Fibroblast of lung (primary cell): ENCODE measurements around the gene DOLK. TPM values are rescaled to one million over a fixed set of nuclear protein-coding genes. Genes with fewer than 3 reads are reported as not detected.

Experiments used
- DNase-seq, 2 donors: peaks; one replicate each; pipeline versions ENCODE4 v3.0.0 to v3.0.0-alpha.2; 2010; ENCODE audit warnings: low read depth in 2 of 2
- H2AFZ ChIP-seq: 2 replicates; pipeline ENCODE4 v1.5.1; 2012; ENCODE audit warnings: low read length, control low read depth, inconsistent platforms
- H3K27ac ChIP-seq: 2 replicates; pipeline ENCODE4 v1.5.1; 2011; ENCODE audit warnings: low read length, control low read depth; ENCODE audit not compliant: insufficient read depth
- H3K27me3 ChIP-seq: 2 replicates; pipeline ENCODE4 v1.5.1; 2011; ENCODE audit warnings: mild to moderate bottlenecking, low read length; ENCODE audit not compliant: control insufficient read depth, insufficient read depth
- H3K36me3 ChIP-seq: 2 replicates; pipeline ENCODE4 v1.5.1; 2011; ENCODE audit warnings: low read length; ENCODE audit not compliant: control insufficient read depth, insufficient read depth
- H3K4me1 ChIP-seq: 2 replicates; pipeline ENCODE4 v1.5.1; 2011; ENCODE audit warnings: low read length; ENCODE audit not compliant: control insufficient read depth, insufficient read depth; ENCODE audit errors: extremely low read depth
- H3K4me2 ChIP-seq: 2 replicates; pipeline ENCODE4 v1.5.1; 2011; ENCODE audit warnings: low read length, control low read depth; ENCODE audit not compliant: insufficient read depth; ENCODE audit errors: extremely low read depth
- H3K4me3 ChIP-seq, 4 experiments: fragments of 200-600 bp in 1 of 4; sonication (generic) in 1 of 4; replicated peaks in 1 of 4; 2 replicates each; pipeline ENCODE4 v1.5.1; 2011 to 2016; ENCODE audit warnings: low read length in 4 of 4, low read depth in 3 of 4, mild to moderate bottlenecking in 3 of 4, control low read depth in 2 of 4, inconsistent platforms in 1 of 4, mixed read lengths in 1 of 4; ENCODE audit not compliant: insufficient read depth in 1 of 4; ENCODE audit errors: control extremely low read depth in 1 of 4
- H3K79me2 ChIP-seq: 2 replicates; pipeline ENCODE4 v1.5.1; 2012; ENCODE audit warnings: mild to moderate bottlenecking, low read length, inconsistent platforms; ENCODE audit not compliant: control insufficient read depth, insufficient read depth
- H3K9ac ChIP-seq: 2 replicates; pipeline ENCODE4 v1.5.1; 2011; ENCODE audit warnings: mild to moderate bottlenecking, low read length, control low read depth; ENCODE audit not compliant: insufficient read depth
- H3K9me3 ChIP-seq: 2 replicates; pipeline ENCODE4 v1.5.1; 2012; ENCODE audit warnings: low read depth, low read length; ENCODE audit not compliant: control insufficient read depth, insufficient read depth
- H4K20me1 ChIP-seq: 2 replicates; pipeline ENCODE4 v1.5.1; 2011; ENCODE audit warnings: low read length; ENCODE audit not compliant: control insufficient read depth, insufficient read depth; ENCODE audit errors: extremely low read depth
- EZH2 ChIP-seq: IDR thresholded peaks from 2 replicates; pipeline ENCODE4 v1.5.1; 2012; ENCODE audit warnings: low read length, control low read depth, mild to moderate bottlenecking; ENCODE audit errors: missing control alignments
- polyA plus RNA-seq, 2 donors: library from polyadenylated mRNA; depleted of rRNA in 1 of 2; stranded (reverse) in 1 of 2; unstranded in 1 of 2; fragments of >200 nt; gene quantifications; 2 replicates each; pipeline ENCODE4 v1.2.1, GENCODE V29; 2011 to 2012; ENCODE audit warnings: missing spikeins in 1 of 2
- total RNA-seq: library from RNA; depleted of rRNA; stranded (reverse); fragments of >200 nt; gene quantifications from 2 replicates; pipeline ENCODE4 v1.2.1, GENCODE V29; 2014
- TF ChIP-seq, protein P1 (sequence below), 2 donors: IDR thresholded peaks in 1 of 2; conservative IDR thresholded peaks in 1 of 2; 1 replicate in 1 of 2; 2 replicates in 1 of 2; pipeline ENCODE4 v1.5.1; 2011 to 2012; ENCODE audit warnings: low read length in 2 of 2, control low read depth in 1 of 2, inconsistent platforms in 1 of 2, low read depth in 1 of 2, mild to moderate bottlenecking in 1 of 2

DOLK gene
- total and polyA plus RNA-seq, 2 donors (not counting 1 experiment from before 2014, with no cell fraction given) = 29.9 to 31.4 TPM

DNA sequence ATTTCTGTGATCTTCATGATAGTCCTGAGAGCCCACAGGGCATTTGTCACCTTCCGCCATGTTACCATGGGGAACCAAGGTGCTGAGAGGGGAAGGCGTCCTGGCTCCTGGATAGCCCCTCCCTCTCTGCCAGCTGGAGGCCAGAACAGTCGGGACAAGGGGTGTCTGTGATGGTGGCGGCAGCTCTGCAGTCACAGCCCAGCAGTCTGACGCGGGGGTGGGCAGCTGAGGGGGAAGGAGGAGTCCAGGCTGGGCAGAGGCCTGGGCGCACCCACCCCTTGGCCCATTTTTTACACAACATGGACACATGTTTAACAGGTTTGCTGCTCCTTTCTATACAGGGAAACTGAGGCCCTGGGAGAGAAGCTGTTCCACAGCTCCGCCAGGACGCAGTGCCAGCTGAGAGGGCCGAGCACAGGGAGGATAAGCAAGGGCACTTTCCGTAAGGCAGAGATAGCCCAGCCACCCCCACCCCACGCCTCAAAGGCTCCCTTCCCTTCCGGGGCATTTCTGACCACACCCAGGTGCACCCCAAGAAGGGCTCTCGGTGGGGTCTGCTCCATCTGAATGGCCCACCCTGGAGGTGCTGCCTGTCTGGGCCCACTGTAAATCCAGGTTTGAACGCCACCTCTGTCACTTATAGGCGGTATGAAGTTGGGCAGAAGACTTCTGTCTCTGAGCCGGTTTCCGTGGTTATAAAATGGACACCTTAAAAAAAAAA lies 48.4 kb downstream of the DOLK start:
- Histone ChIP-seq H3K36me3 (peaks cover 8% of the 10 kb centered on the region), H3K27me3 (no peaks in the 10 kb centered on the region), H3K27ac (no peak overlapping the region), H3K79me2 (peaks cover 11% of the 10 kb centered on the region), H3K9ac (no peak overlapping the region), H3K9me3 (no peaks in the 10 kb centered on the region), H2AFZ (no peak overlapping the region), H3K4me2 (no peak overlapping the region), H4K20me1 (no peaks in the 10 kb centered on the region), H3K4me1 (peaks cover 2% of the 10 kb centered on the region), H3K4me3 (no peak overlapping the region)
- TF ChIP-seq, protein P1, sequence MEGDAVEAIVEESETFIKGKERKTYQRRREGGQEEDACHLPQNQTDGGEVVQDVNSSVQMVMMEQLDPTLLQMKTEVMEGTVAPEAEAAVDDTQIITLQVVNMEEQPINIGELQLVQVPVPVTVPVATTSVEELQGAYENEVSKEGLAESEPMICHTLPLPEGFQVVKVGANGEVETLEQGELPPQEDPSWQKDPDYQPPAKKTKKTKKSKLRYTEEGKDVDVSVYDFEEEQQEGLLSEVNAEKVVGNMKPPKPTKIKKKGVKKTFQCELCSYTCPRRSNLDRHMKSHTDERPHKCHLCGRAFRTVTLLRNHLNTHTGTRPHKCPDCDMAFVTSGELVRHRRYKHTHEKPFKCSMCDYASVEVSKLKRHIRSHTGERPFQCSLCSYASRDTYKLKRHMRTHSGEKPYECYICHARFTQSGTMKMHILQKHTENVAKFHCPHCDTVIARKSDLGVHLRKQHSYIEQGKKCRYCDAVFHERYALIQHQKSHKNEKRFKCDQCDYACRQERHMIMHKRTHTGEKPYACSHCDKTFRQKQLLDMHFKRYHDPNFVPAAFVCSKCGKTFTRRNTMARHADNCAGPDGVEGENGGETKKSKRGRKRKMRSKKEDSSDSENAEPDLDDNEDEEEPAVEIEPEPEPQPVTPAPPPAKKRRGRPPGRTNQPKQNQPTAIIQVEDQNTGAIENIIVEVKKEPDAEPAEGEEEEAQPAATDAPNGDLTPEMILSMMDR (conservative IDR thresholded peaks at IDR 0.05 in 1 of 2, IDR thresholded peaks at IDR 0.05 in 1 of 2; ENCODE audit: low read depth in 1 of 2, low read length in 2 of 2) = no peak
- no peak for TF ChIP-seq EZH2
- no peak for DNase-seq

DNA sequence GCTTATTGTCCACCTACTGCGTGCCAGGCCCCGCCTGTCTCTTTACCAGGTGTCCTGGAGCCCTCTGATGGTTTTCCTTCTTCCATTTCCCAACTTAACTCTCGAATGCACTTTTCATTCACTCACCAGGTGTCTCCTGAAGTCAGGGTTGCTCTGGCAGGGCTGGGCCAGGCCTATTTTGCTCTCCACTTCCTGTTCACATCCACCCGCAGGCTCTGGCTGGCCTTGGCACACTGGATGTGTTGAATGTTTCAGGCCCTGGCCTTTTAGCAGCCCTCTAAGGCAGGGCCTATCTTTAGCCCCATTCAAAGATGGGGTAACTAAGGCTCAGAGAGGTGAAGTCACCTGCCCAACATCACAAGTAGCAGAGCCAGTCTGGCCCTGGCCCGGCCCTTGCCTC lies 49.0 kb downstream of the DOLK start:
- Histone ChIP-seq H3K4me1 (peaks cover 2% of the 10 kb centered on the region), H3K4me3 (no peak overlapping the region), H3K4me2 (no peak overlapping the region), H3K27ac (no peak overlapping the region), H3K27me3 (no peaks in the 10 kb centered on the region), H3K9me3 (no peaks in the 10 kb centered on the region), H3K9ac (no peak overlapping the region), H3K79me2 (peaks cover 12% of the 10 kb centered on the region), H4K20me1 (no peaks in the 10 kb centered on the region), H2AFZ (no peak overlapping the region), H3K36me3 (peaks cover 8% of the 10 kb centered on the region)
- DNase-seq = no peak
- TF ChIP-seq, protein P1 (conservative IDR thresholded peaks at IDR 0.05 in 1 of 2, IDR thresholded peaks at IDR 0.05 in 1 of 2; ENCODE audit: low read depth in 1 of 2, low read length in 2 of 2) = no peak
- TF ChIP-seq EZH2 = no peak

DNA sequence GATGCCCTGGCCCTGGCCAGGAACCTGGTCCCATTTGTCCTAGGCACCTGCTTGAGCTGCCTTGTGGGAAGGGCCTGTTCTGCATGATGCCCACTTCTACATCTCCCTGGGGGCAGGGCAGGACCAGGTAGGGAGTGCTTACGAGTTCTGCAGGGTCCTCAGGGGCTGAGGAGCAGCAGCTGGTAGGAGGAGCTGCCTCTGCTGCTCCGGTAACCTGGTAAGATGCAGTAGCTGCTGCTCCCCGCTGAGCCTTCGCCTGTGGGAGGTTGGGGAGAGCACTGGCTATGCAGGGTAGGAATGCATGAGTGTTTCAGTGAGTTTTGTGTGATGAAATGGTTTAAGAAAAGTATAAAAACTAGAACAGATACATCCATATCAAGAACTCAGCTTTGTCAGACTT lies 51.8 kb downstream of the DOLK start:
- no peak overlapping the region for H3K4me3 ChIP-seq
- H3K27ac ChIP-seq = no peak overlapping the region
- H2AFZ ChIP-seq = no peak overlapping the region
- H3K9ac ChIP-seq = no peak overlapping the region
- peaks cover 17% of the 10 kb centered on the region for H3K4me1 ChIP-seq
- DNase-seq = no peak
- H3K27me3 ChIP-seq = no peaks in the 10 kb centered on the region
- H3K79me2 ChIP-seq = peaks cover 35% of the 10 kb centered on the region
- H3K36me3 ChIP-seq = peaks cover 9% of the 10 kb centered on the region
- no peaks in the 10 kb centered on the region for H4K20me1 ChIP-seq
- H3K4me2 ChIP-seq = no peak overlapping the region
- H3K9me3 ChIP-seq = no peaks in the 10 kb centered on the region
- no peak for TF ChIP-seq EZH2
- TF ChIP-seq, protein P1 (conservative IDR thresholded peaks at IDR 0.05 in 1 of 2, IDR thresholded peaks at IDR 0.05 in 1 of 2; ENCODE audit: low read depth in 1 of 2, low read length in 2 of 2) = no peak

Other genes starting within 250 kb of the DOLK start
- 1.3 and 1.7 TPM in 2 replicates for gene PKN3, start 245.1 kb downstream of the DOLK start, total RNA-seq
- 1.8 and 4.6 TPM in 2 replicates for gene PKN3, start 245.1 kb downstream of the DOLK start, polyA plus RNA-seq
- 19.8 and 39.0 TPM in 2 replicates for gene ZDHHC12, start 223.5 kb downstream of the DOLK start, total RNA-seq
- 19.1 and 27.3 TPM in 2 replicates for gene ZDHHC12, start 223.5 kb downstream of the DOLK start, polyA plus RNA-seq
- gene ZER1, start 175.7 kb downstream of the DOLK start, total RNA-seq = 16.7 and 26.3 TPM in 2 replicates
- gene ZER1, start 175.7 kb downstream of the DOLK start, polyA plus RNA-seq = 18.5 and 21.5 TPM in 2 replicates
- gene TBC1D13, start 160.3 kb downstream of the DOLK start, total RNA-seq = 7.4 and 9.2 TPM in 2 replicates
- 20.6 and 24.9 TPM in 2 replicates for gene TBC1D13, start 160.3 kb downstream of the DOLK start, polyA plus RNA-seq
- gene ENDOG, start 129.1 kb downstream of the DOLK start, total RNA-seq = 15.5 and 22.9 TPM in 2 replicates
- 5.2 and 9.6 TPM in 2 replicates for gene ENDOG, start 129.1 kb downstream of the DOLK start, polyA plus RNA-seq
- 7.4 and 8.7 TPM in 2 replicates for gene SPOUT1, start 117.8 kb downstream of the DOLK start, total RNA-seq
- 9.0 and 18.1 TPM in 2 replicates for gene SPOUT1, start 117.8 kb downstream of the DOLK start, polyA plus RNA-seq
- 7.4 and 12.4 TPM in 2 replicates for gene KYAT1, start 65.7 kb downstream of the DOLK start, total RNA-seq
- 4.7 and 6.2 TPM in 2 replicates for gene KYAT1, start 65.7 kb downstream of the DOLK start, polyA plus RNA-seq
- 26.1 and 28.5 TPM in 2 replicates for gene LRRC8A, start 65.5 kb downstream of the DOLK start, total RNA-seq
- gene LRRC8A, start 65.5 kb downstream of the DOLK start, polyA plus RNA-seq = 35.4 and 45.0 TPM in 2 replicates
- gene PHYHD1, start 26.6 kb downstream of the DOLK start, total RNA-seq = 12.3 and 20.0 TPM in 2 replicates
- gene PHYHD1, start 26.6 kb downstream of the DOLK start, polyA plus RNA-seq = 9.8 and 17.7 TPM in 2 replicates
- 28.5 and 31.4 TPM in 2 replicates for gene NUP188, start 96 bp upstream of the DOLK start, total RNA-seq
- 28.8 and 65.8 TPM in 2 replicates for gene NUP188, start 96 bp upstream of the DOLK start, polyA plus RNA-seq
- 27.5 and 42.3 TPM in 2 replicates for gene SH3GLB2, start 80.7 kb upstream of the DOLK start, total RNA-seq
- 27.3 and 38.7 TPM in 2 replicates for gene SH3GLB2, start 80.7 kb upstream of the DOLK start, polyA plus RNA-seq
- 20.8 and 23.3 TPM in 2 replicates for gene MIGA2, start 89.0 kb upstream of the DOLK start, total RNA-seq
- 9.8 and 11.4 TPM in 2 replicates for gene MIGA2, start 89.0 kb upstream of the DOLK start, polyA plus RNA-seq
- 4.9 and 7.4 TPM in 2 replicates for gene DOLPP1, start 133.5 kb upstream of the DOLK start, total RNA-seq
- gene DOLPP1, start 133.5 kb upstream of the DOLK start, polyA plus RNA-seq = 9.7 and 12.2 TPM in 2 replicates
- gene CRAT, start 163.2 kb upstream of the DOLK start, total RNA-seq = 33.6 and 45.1 TPM in 2 replicates
- gene CRAT, start 163.2 kb upstream of the DOLK start, polyA plus RNA-seq = 34.0 and 37.4 TPM in 2 replicates
- gene PTPA, start 163.8 kb upstream of the DOLK start, total RNA-seq = 159 and 203 TPM in 2 replicates
- 189 and 190 TPM in 2 replicates for gene PTPA, start 163.8 kb upstream of the DOLK start, polyA plus RNA-seq
- gene IER5L, start 230.7 kb upstream of the DOLK start, total RNA-seq = 71.5 and 97.3 TPM in 2 replicates
- gene IER5L, start 230.7 kb upstream of the DOLK start, polyA plus RNA-seq = 4.1 and 9.2 TPM in 2 replicates